Upper lobe of left lung (tissue), 6 donors: ENCODE results near the gene CTCF. TPM values are rescaled to one million over a fixed set of nuclear protein-coding genes. Genes with fewer than 3 reads are reported as not detected.

ENCODE experiments used
- ATAC-seq, 2 donors: fragments of 200-7000 bp; cut with Tn5 transposase; one replicate each; pipeline ENCODE4 v1.9.1; 2022; ENCODE audit warnings: mild to moderate bottlenecking in 2 of 2, moderate library complexity in 2 of 2; ENCODE audit not compliant: low FRiP score in 2 of 2
- DNase-seq, 2 donors: peaks; one replicate each; pipeline ENCODE4 v3.0.0-alpha.2; 2019 to 2020
- H3K27ac ChIP-seq, 4 donors: fragments of 200-600 bp; sonication (generic); one replicate each; pipeline ENCODE4 v1.5.1; 2016 to 2019
- H3K27me3 ChIP-seq, 4 donors: fragments of 200-600 bp; sonication (generic); one replicate each; pipeline ENCODE4 v1.5.1; 2017 to 2019
- H3K36me3 ChIP-seq, 4 donors: fragments of 200-600 bp; sonication (generic); one replicate each; pipeline ENCODE4 v1.5.1; 2016 to 2019
- H3K4me1 ChIP-seq, 4 donors: fragments of 200-600 bp; sonication (generic); one replicate each; pipeline ENCODE4 v1.5.1; 2018 to 2019
- H3K4me3 ChIP-seq, 4 donors: fragments of 200-600 bp; sonication (generic); one replicate each; pipeline ENCODE4 v1.5.1; 2017 to 2019; ENCODE audit warnings: mild to moderate bottlenecking in 2 of 4, moderate library complexity in 1 of 4
- H3K9me3 ChIP-seq, 4 donors: fragments of 200-600 bp; sonication (generic); one replicate each; pipeline ENCODE4 v1.5.1; 2018 to 2019
- CTCF ChIP-seq, 6 experiments: fragments of 450-650 bp in 4 of 6; fragments of 200-600 bp in 2 of 6; sonication (generic) in 2 of 6; IDR thresholded peaks; one replicate each; pipeline ENCODE4 v1.5.1; 2016 to 2019; ENCODE audit warnings: antibody characterized with exemption in 6 of 6
- EP300 ChIP-seq, 4 donors: sonication (generic); formaldehyde crosslinking; IDR thresholded peaks; one replicate each; pipeline ENCODE4 v1.5.1; 2017; ENCODE audit warnings: antibody characterized with exemption in 4 of 4, control low read depth in 2 of 4
- POLR2A ChIP-seq, 4 donors: fragments of 450-650 bp; IDR thresholded peaks; one replicate each; pipeline ENCODE4 v1.5.1; 2016 to 2017; ENCODE audit warnings: antibody characterized with exemption in 4 of 4, mild to moderate bottlenecking in 2 of 4
- POLR2AphosphoS5 ChIP-seq, 2 donors: sonication (generic); formaldehyde crosslinking; IDR thresholded peaks; one replicate each; pipeline ENCODE4 v1.5.1; 2017; ENCODE audit warnings: antibody characterized with exemption in 2 of 2
- WGBS, 2 donors: methylation state at CpG; one replicate each; pipeline ENCODE4 v1.1.5; 2017 to 2018; 5-methylcytosine and 5-hydroxymethylcytosine counted together
- total RNA-seq, 6 donors: library from RNA; depleted of rRNA in 4 of 6; stranded (reverse); fragments of >200 nt in 4 of 6; gene quantifications; one replicate each; pipeline versions ENCODE4 v1.1.0 to v1.2.1, GENCODE V29; 2016 to 2021
- donor health status: DM: no; HTN: no; CAD: no; lungs with moderate emphysema.
- donor health status: DM: no; HTN: yes; CAD: no; lungs with severe emphysema.

The CTCF gene
- total RNA-seq, 6 donors from 2014 or later = 29.7 to 42.6 (median 34.2) TPM

- no peaks in the 10 kb centered on the region for H3K9me3 ChIP-seq
- H3K4me3 ChIP-seq = no peak overlapping the region
- WGBS, 2 donors = 70 to 79% methylated on average over 8 to 11 of the region's 11 CpGs
- no peak for DNase-seq
- TF ChIP-seq EP300 (IDR thresholded peaks at IDR 0.05) (no peak), CTCF (IDR thresholded peaks at IDR 0.05) (no peak), POLR2AphosphoS5 (IDR thresholded peaks at IDR 0.05) (no peak), POLR2A (IDR thresholded peaks at IDR 0.05) (no peak)
- H3K27me3 ChIP-seq = no peaks in the 10 kb centered on the region
- peaks cover 8 to 26% (median 20%) of the 10 kb centered on the region in 4 donors for H3K4me1 ChIP-seq
- no peak for ATAC-seq
- peak overlapping the region in 1 of 4 donors; percentile 1 for H3K27ac ChIP-seq
- no peaks in the 10 kb centered on the region for H3K36me3 ChIP-seq
Observed at GRCh38 chr16:67517661-67518423, 44.5 kb upstream of the CTCF start.

- Histone ChIP-seq H3K27me3 (no peaks in the 10 kb centered on the region), H3K4me1 (peaks cover 8 to 26% (median 20%) of the 10 kb centered on the region in 4 donors), H3K36me3 (no peaks in the 10 kb centered on the region), H3K27ac (peak overlapping the region in 1 of 4 donors; percentile 1), H3K9me3 (no peaks in the 10 kb centered on the region), H3K4me3 (no peak overlapping the region)
- TF ChIP-seq POLR2AphosphoS5 (IDR thresholded peaks at IDR 0.05) (no peak), EP300 (IDR thresholded peaks at IDR 0.05) (no peak), POLR2A (IDR thresholded peaks at IDR 0.05) (no peak), CTCF (IDR thresholded peaks at IDR 0.05) (no peak)
- DNase-seq = no peak
- ATAC-seq = no peak
- 72 to 74% methylated on average over 8 of the region's 8 CpGs for WGBS, 2 donors
Observed at GRCh38 chr16:67518676-67519075, 43.6 kb upstream of the CTCF start.

- H3K27ac ChIP-seq = no peak overlapping the region
- no peak for DNase-seq
- WGBS, 2 donors = 57 to 72% methylated on average over 4 of the region's 4 CpGs
- H3K9me3 ChIP-seq = no peaks in the 10 kb centered on the region
- no peaks in the 10 kb centered on the region for H3K27me3 ChIP-seq
- no peaks in the 10 kb centered on the region for H3K36me3 ChIP-seq
- H3K4me1 ChIP-seq = peaks cover 6 to 22% (median 17%) of the 10 kb centered on the region in 4 donors
- H3K4me3 ChIP-seq = no peak overlapping the region
- ATAC-seq = no peak
- no peak for TF ChIP-seq POLR2A (IDR thresholded peaks at IDR 0.05)
- no peak for TF ChIP-seq EP300 (IDR thresholded peaks at IDR 0.05)
- no peak for TF ChIP-seq POLR2AphosphoS5 (IDR thresholded peaks at IDR 0.05)
- TF ChIP-seq CTCF (IDR thresholded peaks at IDR 0.05) = no peak
Observed at GRCh38 chr16:67519242-67519641, 43.1 kb upstream of the CTCF start.

DNA sequence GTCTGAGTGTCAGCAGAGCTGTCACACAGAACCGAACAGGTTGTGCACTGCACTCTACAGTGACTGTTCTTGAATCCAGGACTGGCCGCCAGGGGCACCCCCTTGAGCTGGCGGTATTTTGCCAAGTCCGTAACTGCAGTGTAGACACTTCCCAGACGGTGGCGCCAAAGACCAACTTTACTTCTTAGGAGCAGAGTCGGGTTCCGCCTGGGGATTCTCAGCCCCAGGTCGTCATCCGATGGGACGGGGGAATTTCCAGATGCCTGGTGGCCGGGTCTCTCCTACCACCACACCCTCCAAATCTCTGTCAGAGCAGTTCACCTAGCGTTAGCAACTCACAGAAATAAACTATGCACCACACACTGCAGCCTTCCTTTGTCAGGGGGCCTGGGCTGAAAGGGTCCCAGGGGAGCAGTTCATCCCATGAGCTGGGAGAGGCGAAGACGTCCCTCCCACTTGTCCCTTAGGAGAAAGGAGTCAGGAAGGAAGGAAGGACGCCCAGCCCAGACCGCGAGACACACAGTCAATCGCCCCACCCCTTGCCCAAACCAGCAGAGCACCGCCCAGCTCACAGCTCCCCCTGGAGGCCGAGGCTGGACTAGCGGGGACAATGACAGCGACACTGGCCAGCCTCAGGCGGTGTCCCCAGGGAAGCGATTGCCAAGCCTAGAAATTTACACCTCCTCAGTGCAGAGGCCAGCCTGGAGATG, 41.1 kb upstream of the CTCF start:
- DNase-seq = peak; percentile 92 to 98
- peak; percentile 79 to 98 (median 94) for TF ChIP-seq CTCF (IDR thresholded peaks at IDR 0.05)
- peak in 3 of 4 donors; percentile 37 to 68 (median 66) for TF ChIP-seq POLR2A (IDR thresholded peaks at IDR 0.05)
- peak in 1 of 4 donors; percentile 56 for TF ChIP-seq EP300 (IDR thresholded peaks at IDR 0.05)
- peak; percentile 61 to 86 for TF ChIP-seq POLR2AphosphoS5 (IDR thresholded peaks at IDR 0.05)
- Histone ChIP-seq H3K27ac (peak overlapping the region; percentile 82 to 95 (median 89)), H3K36me3 (no peaks in the 10 kb centered on the region), H3K27me3 (no peaks in the 10 kb centered on the region), H3K4me3 (peak overlapping the region in 3 of 4 donors; percentile 39 to 49 (median 48)), H3K9me3 (no peaks in the 10 kb centered on the region), H3K4me1 (peaks cover 0 to 15% (median 9%) of the 10 kb centered on the region in 4 donors)
- peak; percentile 97 for ATAC-seq
- WGBS, 2 donors = 0 to 1% methylated on average over 7 to 24 of the region's 25 CpGs
